C4-2B (cell line): Measurements from ENCODE around the gene ELFN1.

Experiments used
- H3K27ac ChIP-seq: fragments of 450-650 bp; 2 replicates; pipeline ENCODE4 v1.5.1; 2017
- CTCF ChIP-seq: fragments of 450-650 bp; conservative IDR thresholded peaks from 2 replicates; pipeline ENCODE4 v1.5.1; 2017; ENCODE audit warnings: mild to moderate bottlenecking
- ZFX ChIP-seq: fragments of 450-650 bp; IDR thresholded peaks from 2 replicates; pipeline ENCODE4 v1.6.1; 2017

ELFN1 gene

GRCh38 chr7:1712907-1713501, 42.9 kb downstream of the ELFN1 start:
- no peak overlapping the region for H3K27ac ChIP-seq
- TF ChIP-seq ZFX: no peak
- no peak for TF ChIP-seq CTCF

GRCh38 chr7:1713502-1714484, 43.7 kb downstream of the ELFN1 start:
- no peak overlapping the region for H3K27ac ChIP-seq
- TF ChIP-seq CTCF: no peak
- TF ChIP-seq ZFX: no peak

GRCh38 chr7:1714583-1715330, 44.7 kb downstream of the ELFN1 start:
- TF ChIP-seq ZFX (no peak), CTCF (no peak)
- H3K27ac ChIP-seq: no peak overlapping the region

GRCh38 chr7:1715331-1715625, 45.2 kb downstream of the ELFN1 start:
- no peak overlapping the region for H3K27ac ChIP-seq
- TF ChIP-seq CTCF (no peak), ZFX (no peak)

- TF ChIP-seq CTCF (no peak), ZFX (no peak)
- H3K27ac ChIP-seq: no peak overlapping the region
These were observed 45.6 kb downstream of the ELFN1 start for GRCh38 chr7:1715671-1716074.

- TF ChIP-seq CTCF (no peak), ZFX (no peak)
- H3K27ac ChIP-seq: no peak overlapping the region
These were observed 46.4 kb downstream of the ELFN1 start for GRCh38 chr7:1716263-1717094.
